Karpas-422 (cell line): Measurements from ENCODE around the gene ADA. TPM values are rescaled to one million over a fixed set of nuclear protein-coding genes. Genes with fewer than 3 reads are reported as not detected.
A peak's percentile ranks its signal among the peaks of the same experiment; 100 is the strongest.

Experiments
- DNase-seq: peaks from one replicate; pipeline ENCODE4 v3.0.0-alpha.2; 2015
- H2AFZ ChIP-seq: fragments of 200-600 bp; sonication (generic); 2 replicates; pipeline ENCODE4 v1.6.1; 2014; ENCODE audit warnings: antibody characterized with exemption, low read length, mixed read lengths
- H3K27ac ChIP-seq: fragments of 200-600 bp; sonication (generic); 2 replicates; pipeline ENCODE4 v1.5.1; 2014; ENCODE audit warnings: mild to moderate bottlenecking, low read length, moderate library complexity
- H3K27me3 ChIP-seq: fragments of 200-600 bp; sonication (generic); 2 replicates; pipeline ENCODE4 v1.6.1; 2014; ENCODE audit warnings: low read length, mixed read lengths
- H3K36me3 ChIP-seq: fragments of 200-600 bp; sonication (generic); 2 replicates; pipeline ENCODE4 v1.6.1; 2014; ENCODE audit warnings: low read length, mixed read lengths; ENCODE audit not compliant: insufficient read depth
- H3K4me1 ChIP-seq: fragments of 200-600 bp; sonication (generic); 2 replicates; pipeline ENCODE4 v1.6.1; 2014; ENCODE audit warnings: mild to moderate bottlenecking, low read length, mixed read lengths
- H3K4me2 ChIP-seq: fragments of 200-600 bp; sonication (generic); 2 replicates; pipeline ENCODE4 v1.6.1; 2014; ENCODE audit warnings: low read length, low read depth, mild to moderate bottlenecking; ENCODE audit not compliant: poor library complexity, severe bottlenecking
- H3K4me3 ChIP-seq: fragments of 200-600 bp; sonication (generic); 2 replicates; pipeline ENCODE4 v1.5.1; 2014; ENCODE audit warnings: mild to moderate bottlenecking, antibody characterized with exemption, low read length, mixed read lengths
- H3K79me2 ChIP-seq: fragments of 200-600 bp; sonication (generic); 2 replicates; pipeline ENCODE4 v1.6.1; 2014; ENCODE audit warnings: mild to moderate bottlenecking, low read length, mixed read lengths
- H3K9ac ChIP-seq: fragments of 200-600 bp; sonication (generic); 2 replicates; pipeline ENCODE4 v1.6.0; 2014; ENCODE audit warnings: low read length
- H3K9me2 ChIP-seq: fragments of 200-600 bp; sonication (generic), shearing (Covaris generic); replicated peaks from 2 replicates; pipeline ENCODE4 v1.6.0; 2014; ENCODE audit warnings: mild to moderate bottlenecking, low read length, moderate library complexity; ENCODE audit not compliant: insufficient read depth
- H3K9me3 ChIP-seq: fragments of 300-700, 200-600 bp; sonication (generic); 2 replicates; pipeline ENCODE4 v1.6.1; 2014; ENCODE audit warnings: low read length, mixed read lengths
- H4K20me1 ChIP-seq: fragments of 200-600 bp; sonication (generic); 2 replicates; pipeline ENCODE4 v1.6.1; 2014; ENCODE audit warnings: mild to moderate bottlenecking, antibody characterized with exemption, low read length, low read depth; ENCODE audit not compliant: insufficient read depth
- total RNA-seq: library from RNA; depleted of rRNA; stranded (reverse); fragments of >200 nt; shearing (Covaris generic); gene quantifications from 2 replicates; pipeline ENCODE4 v1.2.3, GENCODE V29; 2014; ENCODE audit warnings: low replicate concordance

ADA gene
- total RNA-seq, 1 experiment from 2014 or later: not detected

- Histone ChIP-seq H3K9ac (peak overlapping the region; percentile 56), H3K4me2 (peak overlapping the region; percentile 57), H4K20me1 (peaks cover 7% of the 10 kb centered on the region; the same call in 1 of the 2 replicates), H3K36me3 (peaks cover 67% of the 10 kb centered on the region), H2AFZ (no peak overlapping the region), H3K4me1 (peaks cover 91% of the 10 kb centered on the region), H3K27me3 (no peaks in the 10 kb centered on the region), H3K9me3 (no peaks in the 10 kb centered on the region), H3K9me2 (no peaks in the 10 kb centered on the region), H3K79me2 (peaks cover 98% of the 10 kb centered on the region), H3K4me3 (peak overlapping the region; percentile 16; the same call in 1 of the 2 replicates), H3K27ac (peak overlapping the region; percentile 88)
- no peak for DNase-seq
These were observed 54.0 kb downstream of the ADA start for GRCh38 chr20:44597516-44597915.

GRCh38 chr20:44596876-44597275 lies 54.6 kb downstream of the ADA start:
- Histone ChIP-seq H3K27ac (peak overlapping the region; percentile 88), H2AFZ (no peak overlapping the region), H3K4me2 (peak overlapping the region; percentile 57), H3K27me3 (no peaks in the 10 kb centered on the region), H4K20me1 (peaks cover 7% of the 10 kb centered on the region; the same call in 1 of the 2 replicates), H3K36me3 (peaks cover 69% of the 10 kb centered on the region), H3K4me3 (peak overlapping the region; percentile 16; the same call in 1 of the 2 replicates), H3K9me3 (no peaks in the 10 kb centered on the region), H3K9ac (peak overlapping the region; percentile 56), H3K4me1 (peaks cover 96% of the 10 kb centered on the region), H3K9me2 (no peaks in the 10 kb centered on the region), H3K79me2 (peaks cover 99% of the 10 kb centered on the region)
- no peak for DNase-seq

- H3K9me3 ChIP-seq: no peaks in the 10 kb centered on the region
- peaks cover 95% of the 10 kb centered on the region for H3K4me1 ChIP-seq
- DNase-seq: no peak
- peaks cover 7% of the 10 kb centered on the region; the same call in 1 of the 2 replicates for H4K20me1 ChIP-seq
- H2AFZ ChIP-seq: no peak overlapping the region
- H3K4me2 ChIP-seq: peak overlapping the region; percentile 57
- no peak overlapping the region; the same call in 1 of the 2 replicates for H3K4me3 ChIP-seq
- peaks cover 98% of the 10 kb centered on the region for H3K79me2 ChIP-seq
- H3K36me3 ChIP-seq: peaks cover 70% of the 10 kb centered on the region
- no peaks in the 10 kb centered on the region for H3K9me2 ChIP-seq
- no peaks in the 10 kb centered on the region for H3K27me3 ChIP-seq
- peak overlapping the region; percentile 56 for H3K9ac ChIP-seq
- peak overlapping the region; percentile 88 for H3K27ac ChIP-seq
These were observed 55.5 kb downstream of the ADA start for GRCh38 chr20:44596010-44596409.

- H3K36me3 ChIP-seq: peaks cover 75% of the 10 kb centered on the region
- peak overlapping the region; percentile 42 for H3K9ac ChIP-seq
These were observed 56.8 kb downstream of the ADA start for GRCh38 chr20:44594730-44595129.

GRCh38 chr20:44593751-44594150 lies 57.7 kb downstream of the ADA start:
- H3K4me2 ChIP-seq: peak overlapping the region; percentile 57
- H3K27ac ChIP-seq: peak overlapping the region; percentile 88
- peaks cover 98% of the 10 kb centered on the region for H3K79me2 ChIP-seq
- no peak overlapping the region for H2AFZ ChIP-seq
- no peaks in the 10 kb centered on the region for H3K27me3 ChIP-seq
- peaks cover 3% of the 10 kb centered on the region; the same call in 1 of the 2 replicates for H4K20me1 ChIP-seq
- no peak overlapping the region; the same call in 1 of the 2 replicates for H3K4me3 ChIP-seq
- no peaks in the 10 kb centered on the region for H3K9me3 ChIP-seq
- H3K9ac ChIP-seq: peak overlapping the region; percentile 42
- no peaks in the 10 kb centered on the region for H3K9me2 ChIP-seq
- peaks cover 99% of the 10 kb centered on the region for H3K4me1 ChIP-seq
- DNase-seq: peak; percentile 58
- H3K36me3 ChIP-seq: peaks cover 78% of the 10 kb centered on the region

More at GRCh38 chr20:44594730-44595129, 56.8 kb downstream of the ADA start:
- Histone ChIP-seq H3K4me2 (peak overlapping the region; percentile 57), H3K4me1 (peaks cover 95% of the 10 kb centered on the region), H3K79me2 (peaks cover 98% of the 10 kb centered on the region), H3K9me3 (no peaks in the 10 kb centered on the region), H3K27ac (peak overlapping the region; percentile 88), H2AFZ (no peak overlapping the region), H3K27me3 (no peaks in the 10 kb centered on the region), H3K9me2 (no peaks in the 10 kb centered on the region), H3K4me3 (peak overlapping the region; percentile 7; the same call in 1 of the 2 replicates), H4K20me1 (peaks cover 7% of the 10 kb centered on the region; the same call in 1 of the 2 replicates)
- DNase-seq: peak; percentile 62

- Histone ChIP-seq H3K4me2 (peak overlapping the region; percentile 57), H3K27me3 (no peaks in the 10 kb centered on the region), H3K79me2 (peaks cover 98% of the 10 kb centered on the region), H3K9me2 (no peaks in the 10 kb centered on the region), H3K9me3 (no peaks in the 10 kb centered on the region), H3K4me1 (peaks cover 99% of the 10 kb centered on the region), H3K4me3 (no peak overlapping the region), H4K20me1 (no peaks in the 10 kb centered on the region; the same call in 1 of the 2 replicates), H2AFZ (no peak overlapping the region), H3K27ac (peak overlapping the region; percentile 88), H3K9ac (peak overlapping the region; percentile 41), H3K36me3 (peaks cover 74% of the 10 kb centered on the region)
- DNase-seq: no peak
These were observed 59.1 kb downstream of the ADA start for GRCh38 chr20:44592366-44592765.

GRCh38 chr20:44590980-44591778 lies 60.3 kb downstream of the ADA start:
- peak overlapping the region; percentile 28 for H3K4me2 ChIP-seq
- no peak overlapping the region for H2AFZ ChIP-seq
- no peaks in the 10 kb centered on the region for H3K9me2 ChIP-seq
- H3K9me3 ChIP-seq: no peaks in the 10 kb centered on the region
- H3K36me3 ChIP-seq: peaks cover 77% of the 10 kb centered on the region
- H3K79me2 ChIP-seq: peaks cover 95% of the 10 kb centered on the region
- no peak for DNase-seq
- no peak overlapping the region for H3K4me3 ChIP-seq
- peak overlapping the region; percentile 99 for H3K27ac ChIP-seq
- H3K9ac ChIP-seq: peak overlapping the region; percentile 41
- H3K4me1 ChIP-seq: peaks cover 98% of the 10 kb centered on the region
- no peaks in the 10 kb centered on the region for H3K27me3 ChIP-seq
- no peaks in the 10 kb centered on the region; the same call in 1 of the 2 replicates for H4K20me1 ChIP-seq

DNA sequence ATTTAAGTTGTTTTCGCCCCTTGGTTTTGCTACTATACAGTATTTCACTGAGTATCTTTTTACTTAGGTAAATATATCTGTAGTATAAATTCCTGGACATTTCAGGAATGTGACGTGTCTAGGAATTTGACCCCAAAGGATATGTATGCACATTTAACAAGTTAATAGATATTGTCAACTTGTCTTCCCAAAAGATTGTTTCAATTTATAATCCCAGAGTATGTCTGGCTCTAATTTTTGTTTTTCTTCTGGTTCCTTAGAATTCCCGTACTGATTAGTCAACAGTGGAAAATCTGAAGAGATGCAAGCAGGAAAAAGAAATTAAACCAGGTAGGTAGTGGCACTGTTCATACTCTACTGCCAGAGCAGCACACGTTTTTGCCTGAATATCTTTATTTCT lies 62.0 kb downstream of the ADA start:
- Histone ChIP-seq H3K4me2 (peak overlapping the region; percentile 42), H4K20me1 (no peaks in the 10 kb centered on the region; the same call in 1 of the 2 replicates), H3K27me3 (no peaks in the 10 kb centered on the region), H3K9ac (0 out of 2 replicates have a peak overlapping the region, but pooled peaks have one; percentile 28), H2AFZ (no peak overlapping the region), H3K9me2 (no peaks in the 10 kb centered on the region), H3K4me3 (no peak overlapping the region), H3K36me3 (peaks cover 66% of the 10 kb centered on the region), H3K9me3 (no peaks in the 10 kb centered on the region), H3K27ac (peak overlapping the region; percentile 99), H3K4me1 (peaks cover 97% of the 10 kb centered on the region), H3K79me2 (peaks cover 86% of the 10 kb centered on the region)
- no peak for DNase-seq
